H1 (cell line): ENCODE measurements around the gene MAP1B. TPM values are rescaled to one million over a fixed set of nuclear protein-coding genes. Genes with fewer than 3 reads are reported as not detected.

Experiments
- CTCF ChIA-PET: fragments of 300-600 bp; sonication (Branson Sonifier 250); formaldehyde crosslinking; loops from one replicate; lab custom pipeline; 2021; ENCODE audit not compliant: partially characterized antibody; lab: Charles Lee
- POLR2A ChIA-PET: fragments of 300-600 bp; sonication (Branson Sonifier 250); formaldehyde crosslinking; loops from one replicate; lab custom pipeline; 2021; ENCODE audit warnings: inconsistent platforms; ENCODE audit not compliant: partially characterized antibody; lab: Charles Lee
- DNase-seq, 2 experiments: peaks; one replicate each; pipeline versions ENCODE4 v3.0.0 to v3.0.0-alpha.2; 2010 to 2022; ENCODE audit warnings: low spot score in 2 of 2, low read depth in 1 of 2, mixed read lengths in 1 of 2
- FAIRE-seq: peaks from 2 replicates; lab custom pipeline; 2011; peaks lifted over from hg19 to GRCh38; lab: Jason Lieb, UNC
- H2AFZ ChIP-seq: 2 replicates; pipeline ENCODE4 v1.8.1; 2012; ENCODE audit warnings: low read length, inconsistent platforms
- H2AK5ac ChIP-seq: 2 replicates; pipeline ENCODE4 v1.6.1; 2013; ENCODE audit warnings: low read depth, low read length
- H2BK120ac ChIP-seq: replicated peaks from 2 replicates; pipeline ENCODE3; 2013; ENCODE audit warnings: low read depth, low read length, inconsistent platforms
- H2BK12ac ChIP-seq: 2 replicates; pipeline ENCODE4 v1.6.1; 2013; ENCODE audit warnings: low read depth, low read length
- H2BK15ac ChIP-seq: 2 replicates; pipeline ENCODE4 v1.6.1; 2013; ENCODE audit warnings: low read length
- H2BK20ac ChIP-seq: 2 replicates; pipeline ENCODE4 v1.6.1; 2013; ENCODE audit warnings: low read length
- H2BK5ac ChIP-seq: 2 replicates; pipeline ENCODE4 v1.6.1; 2013; ENCODE audit warnings: low read depth, low read length
- H3K14ac ChIP-seq: 2 replicates; pipeline ENCODE4 v1.6.1; 2013; ENCODE audit warnings: inconsistent platforms; ENCODE audit not compliant: insufficient read length
- H3K18ac ChIP-seq: 2 replicates; pipeline ENCODE4 v1.6.1; 2013; ENCODE audit warnings: low read length; ENCODE audit errors: extremely low read depth
- H3K23ac ChIP-seq: 2 replicates; pipeline ENCODE4 v1.6.1; 2013; ENCODE audit warnings: inconsistent platforms; ENCODE audit not compliant: insufficient read length
- H3K23me2 ChIP-seq: 2 replicates; pipeline ENCODE4 v1.6.1; 2013; ENCODE audit warnings: low read depth, low read length
- H3K27ac ChIP-seq: 2 replicates; pipeline ENCODE4 v1.6.1; 2011; ENCODE audit warnings: low read depth, low read length, inconsistent platforms
- H3K27me3 ChIP-seq, 4 experiments: replicated peaks in 1 of 4; 1 replicate in 1 of 4; 2 replicates in 3 of 4; pipeline versions ENCODE4 v1.6.1 to v1.8.1; 2011 to 2013; ENCODE audit warnings: low read length in 3 of 4, mild to moderate bottlenecking in 3 of 4, inconsistent platforms in 2 of 4, mixed read lengths in 2 of 4, moderate library complexity in 1 of 4; ENCODE audit not compliant: control insufficient read depth in 3 of 4, insufficient read depth in 3 of 4; ENCODE audit errors: extremely low read depth in 1 of 4
- H3K36me3 ChIP-seq, 4 experiments: 2 replicates each; pipeline versions ENCODE4 v1.6.1 to v1.8.1; 2011 to 2013; ENCODE audit warnings: mild to moderate bottlenecking in 4 of 4, low read length in 3 of 4, moderate library complexity in 2 of 4, control low read depth in 1 of 4, inconsistent platforms in 1 of 4; ENCODE audit not compliant: insufficient read depth in 4 of 4, control insufficient read depth in 2 of 4
- H3K4ac ChIP-seq: replicated peaks from 2 replicates; pipeline ENCODE3; 2013; ENCODE audit warnings: low read length, low read depth, mixed read lengths, inconsistent platforms; ENCODE audit not compliant: insufficient read length
- H3K4me1 ChIP-seq, 4 experiments: replicated peaks in 1 of 4; 1 replicate in 1 of 4; 2 replicates in 3 of 4; pipeline versions ENCODE4 v1.6.1 to v1.8.1; 2011 to 2013; ENCODE audit warnings: low read length in 3 of 4, inconsistent platforms in 2 of 4, mixed read lengths in 1 of 4; ENCODE audit not compliant: insufficient read depth in 4 of 4, control insufficient read depth in 3 of 4
- H3K4me2 ChIP-seq, 2 experiments: 2 replicates each; pipeline versions ENCODE4 v1.6.1 to v1.8.1; 2011 to 2013; ENCODE audit warnings: low read depth in 2 of 2, low read length in 2 of 2, control low read depth in 1 of 2, inconsistent platforms in 1 of 2, mild to moderate bottlenecking in 1 of 2; ENCODE audit not compliant: insufficient read depth in 1 of 2
- H3K4me3 ChIP-seq, 4 experiments: fragments of 200-600, 300-600 bp in 1 of 4; sonication (generic), shearing (Covaris generic), sonication (Bioruptor Twin) in 1 of 4; 2 replicates each; pipeline versions ENCODE4 v1.5.1 to v1.8.1; 2011 to 2016; ENCODE audit warnings: low read length in 4 of 4, low read depth in 3 of 4, control low read depth in 2 of 4, inconsistent platforms in 2 of 4, mild to moderate bottlenecking in 2 of 4, mixed read lengths in 1 of 4, moderate library complexity in 1 of 4; ENCODE audit not compliant: insufficient read depth in 2 of 4; ENCODE audit errors: extremely low read depth in 1 of 4
- H3K56ac ChIP-seq: replicated peaks from 2 replicates; pipeline ENCODE3; 2013; ENCODE audit warnings: low read depth, mild to moderate bottlenecking, mixed read lengths, low read length, inconsistent platforms; ENCODE audit not compliant: insufficient read length
- H3K79me1 ChIP-seq: 2 replicates; pipeline ENCODE4 v1.6.1; 2013; ENCODE audit warnings: low read depth, low read length, control low read depth
- H3K79me2 ChIP-seq, 2 experiments: 2 replicates each; pipeline versions ENCODE4 v1.6.1 to v1.8.1; 2012 to 2013; ENCODE audit warnings: low read length in 2 of 2, mild to moderate bottlenecking in 2 of 2, inconsistent platforms in 1 of 2; ENCODE audit not compliant: insufficient read depth in 2 of 2, control insufficient read depth in 1 of 2
- H3K9ac ChIP-seq, 4 experiments: replicated peaks in 1 of 4; 1 replicate in 1 of 4; 2 replicates in 3 of 4; pipeline versions ENCODE4 v1.6.1 to v1.8.1; 2011 to 2013; ENCODE audit warnings: low read depth in 3 of 4, low read length in 3 of 4, control low read depth in 2 of 4, mild to moderate bottlenecking in 2 of 4, moderate library complexity in 2 of 4, inconsistent platforms in 1 of 4; ENCODE audit errors: extremely low read depth in 1 of 4
- H3K9me3 ChIP-seq, 2 experiments: 2 replicates each; pipeline versions ENCODE4 v1.6.1 to v1.8.1; 2012 to 2013; ENCODE audit warnings: mild to moderate bottlenecking in 2 of 2, moderate library complexity in 2 of 2, control low read depth in 1 of 2, inconsistent platforms in 1 of 2, low read depth in 1 of 2, low read length in 1 of 2, mixed read lengths in 1 of 2; ENCODE audit not compliant: insufficient read depth in 2 of 2
- H4K20me1 ChIP-seq, 2 experiments: replicated peaks in 1 of 2; 2 replicates each; pipeline versions ENCODE3 to v1.8.1; 2011 to 2013; ENCODE audit warnings: inconsistent platforms in 2 of 2, low read length in 2 of 2, mild to moderate bottlenecking in 1 of 2; ENCODE audit not compliant: insufficient read depth in 2 of 2, control insufficient read depth in 1 of 2
- H4K5ac ChIP-seq: 2 replicates; pipeline ENCODE4 v1.6.1; 2013; ENCODE audit warnings: low read length, low read depth, mixed read lengths, inconsistent platforms; ENCODE audit not compliant: insufficient read length
- H4K8ac ChIP-seq: 2 replicates; pipeline ENCODE4 v1.8.0; 2013; ENCODE audit warnings: mild to moderate bottlenecking, moderate library complexity, low read length, inconsistent platforms; ENCODE audit not compliant: insufficient read depth; ENCODE audit errors: extremely low read depth
- H4K91ac ChIP-seq: replicated peaks from 2 replicates; pipeline ENCODE3; 2013; ENCODE audit warnings: low read length, mixed read lengths, inconsistent platforms; ENCODE audit not compliant: insufficient read length
- CTBP2 ChIP-seq: IDR thresholded peaks from 2 replicates; pipeline ENCODE4 v1.7.0; 2011; ENCODE audit warnings: borderline replicate concordance, mild to moderate bottlenecking, moderate library complexity, mixed read lengths, low read length; ENCODE audit not compliant: insufficient read depth, insufficient read length
- EP300 ChIP-seq, 2 experiments: IDR thresholded peaks; 1 replicate in 1 of 2; 2 replicates in 1 of 2; pipeline ENCODE4 v1.6.1; 2011 to 2012; ENCODE audit warnings: low read depth in 2 of 2, low read length in 2 of 2, mild to moderate bottlenecking in 2 of 2, borderline replicate concordance in 1 of 2, inconsistent platforms in 1 of 2, moderate library complexity in 1 of 2
- KDM5A ChIP-seq: fragments of 200-600 bp; IDR thresholded peaks from 2 replicates; pipeline ENCODE4 v1.7.1; 2012; ENCODE audit warnings: mild to moderate bottlenecking, low read length, inconsistent platforms, mixed read lengths
- RAD21 ChIP-seq, 2 experiments: IDR thresholded peaks in 1 of 2; conservative IDR thresholded peaks in 1 of 2; 2 replicates each; pipeline ENCODE4 v1.6.1; 2011; ENCODE audit warnings: low read depth in 2 of 2, low read length in 2 of 2, improper control_type of control experiment in 1 of 2, inconsistent platforms in 1 of 2, mild to moderate bottlenecking in 1 of 2, moderate library complexity in 1 of 2
- RFX5 ChIP-seq: IDR thresholded peaks from 2 replicates; pipeline ENCODE4 v1.6.1; 2011; ENCODE audit warnings: low read depth, low read length, improper control_type of control experiment, borderline replicate concordance
- RXRA ChIP-seq: IDR thresholded peaks from 2 replicates; pipeline ENCODE4 v1.6.1; 2011; ENCODE audit warnings: low read depth, mild to moderate bottlenecking, low read length, moderate library complexity; ENCODE audit not compliant: insufficient read depth
- SIN3A ChIP-seq, 2 experiments: IDR thresholded peaks in 1 of 2; conservative IDR thresholded peaks in 1 of 2; 2 replicates each; pipeline ENCODE4 v1.6.1; 2011 to 2012; ENCODE audit warnings: low read length in 2 of 2, improper control_type of control experiment in 1 of 2, low read depth in 1 of 2, mild to moderate bottlenecking in 1 of 2
- SIRT6 ChIP-seq: IDR thresholded peaks from one replicate; pipeline ENCODE4 v1.7.1; 2012; ENCODE audit warnings: low read length, inconsistent platforms
- WGBS, 2 experiments: shearing (Covaris generic) in 1 of 2; methylation state at CpG; one replicate each; pipeline versions ENCODE4 v1.1.6 to v1.1.7; 2013 to 2015; ENCODE audit warnings: low lambda C conversion rate in 2 of 2, mixed read lengths in 2 of 2, inconsistent platforms in 1 of 2, low coverage in 1 of 2, missing lambda C conversion rate in 1 of 2; ENCODE audit not compliant: insufficient replicate concordance in 2 of 2, insufficient coverage in 1 of 2, insufficient read length in 1 of 2; ENCODE audit errors: extremely low coverage in 1 of 2, missing lambda C conversion rate in 1 of 2; 5-methylcytosine and 5-hydroxymethylcytosine counted together
- polyA plus RNA-seq, 7 experiments: library from polyadenylated mRNA; depleted of rRNA in 3 of 7; stranded (reverse) in 5 of 7; unstranded in 2 of 7; fragments of >200 nt in 5 of 7; fragments of 200-250 nt in 2 of 7; gene quantifications; 1 replicate in 5 of 7; 2 replicates in 1 of 7; 4 replicates in 1 of 7; pipeline versions ENCODE4 v1.2.1 to v1.2.3, GENCODE V29; 2011 to 2013; ENCODE audit warnings: missing spikeins in 2 of 7, mixed read lengths in 2 of 7
- total RNA-seq: library from RNA; stranded (reverse); fragmentation: NEBNext Ultra II Directional; extraction: Animal tissue kit (Norgen Biotek cat#: 25700); gene quantifications from 2 replicates; pipeline ENCODE4 v1.2.1, GENCODE V29; 2021
- TF ChIP-seq, protein P1 (sequence below): IDR thresholded peaks from 2 replicates; pipeline ENCODE4 v1.6.1; 2012; ENCODE audit warnings: inconsistent platforms
- TF ChIP-seq, protein P2 (sequence below): IDR thresholded peaks from 2 replicates; pipeline ENCODE4 v1.6.1; 2011; ENCODE audit warnings: low read depth, mild to moderate bottlenecking, low read length; ENCODE audit not compliant: insufficient read depth

MAP1B gene
- total and polyA plus RNA-seq, 2 of the 8 experiments (the other 6 are each of a cell fraction or from before 2014, with no cell fraction given): 24.5 to 120 TPM

DNA sequence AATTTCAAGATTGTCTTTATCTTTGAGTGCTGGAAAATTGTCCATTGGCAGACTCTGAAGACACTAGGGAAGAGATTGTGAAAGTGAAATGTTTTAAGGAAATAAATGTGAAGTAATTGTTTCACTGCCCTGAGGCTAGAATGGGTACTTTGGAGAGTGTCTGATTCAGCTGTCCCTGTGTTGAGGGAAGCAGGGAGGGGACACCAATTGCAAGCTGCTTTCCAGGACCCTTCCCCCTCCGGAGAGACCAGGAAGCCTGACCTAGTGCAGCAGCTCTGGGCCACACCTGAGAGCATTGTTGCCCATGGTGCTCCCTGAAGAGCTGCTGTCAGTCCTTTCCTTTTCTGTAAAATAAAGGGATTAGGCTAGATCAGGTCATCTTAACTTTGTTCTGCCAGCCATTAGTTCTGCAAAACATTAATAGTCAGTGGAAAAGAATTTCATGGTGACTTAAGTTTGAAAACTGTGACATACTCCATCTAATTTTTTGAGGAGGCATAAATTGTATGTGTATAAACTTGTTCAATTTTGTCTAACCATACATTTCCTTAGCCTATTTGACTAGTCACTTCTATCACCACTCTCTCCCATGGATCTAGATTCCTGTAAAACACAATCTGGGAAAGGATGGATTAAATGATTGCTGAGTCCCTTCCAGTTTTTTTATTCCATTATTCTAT, 18.8 kb downstream of the MAP1B start:
- DNase-seq: no peak
- WGBS, 2 experiments: 0% methylated on average over 1 of the region's 1 CpG; no CpG with 5 or more reads in 1 of the 2 experiments
- Histone ChIP-seq H3K56ac (no peak overlapping the region), H3K18ac (no peak overlapping the region), H3K79me1 (no peaks in the 10 kb centered on the region; the same call in 1 of the 2 replicates), H3K27ac (no peak overlapping the region), H3K4ac (no peak overlapping the region), H4K5ac (no peak overlapping the region), H3K9me3 (no peaks in the 10 kb centered on the region), H2BK12ac (no peak overlapping the region), H3K4me2 (no peak overlapping the region; a peak in 2 of 4 replicates), H3K79me2 (peaks cover 0 to 26% of the 10 kb centered on the region in 2 experiments; a peak in 3 of 4 replicates), H4K8ac (no peak overlapping the region), H3K4me1 (peaks cover 10 to 22% (median 17%) of the 10 kb centered on the region in 4 experiments; a peak in 6 of 7 replicates), H2BK5ac (no peak overlapping the region), H3K36me3 (peaks cover 0 to 21% (median 0%) of the 10 kb centered on the region in 4 experiments; a peak in 3 of 8 replicates), H2AK5ac (no peak overlapping the region), H3K9ac (no peak overlapping the region), H2BK120ac (no peak overlapping the region), H3K23me2 (no peaks in the 10 kb centered on the region), H4K20me1 (peaks cover 0 to 2% of the 10 kb centered on the region in 2 experiments), H4K91ac (no peak overlapping the region), H3K4me3 (no peak overlapping the region), H3K14ac (no peak overlapping the region), H3K23ac (no peak overlapping the region), H2BK15ac (no peak overlapping the region), H2AFZ (no peak overlapping the region), H2BK20ac (no peak overlapping the region), H3K27me3 (no peaks in the 10 kb centered on the region)
- FAIRE-seq: no peak
- CTCF ChIA-PET: interaction anchor here (0.9 to 1.3 kb wide), 3 partner anchors 24 to 108 kb away, joined by 3 to 4 read pairs (median 3); no protein-coding TSS in a partner anchor
- POLR2A ChIA-PET: interaction anchor here (0.8 to 1.0 kb wide), 2 partner anchors 10 to 11 kb away, joined by 3 read pairs; no protein-coding TSS in a partner anchor
- TF ChIP-seq, protein P1, sequence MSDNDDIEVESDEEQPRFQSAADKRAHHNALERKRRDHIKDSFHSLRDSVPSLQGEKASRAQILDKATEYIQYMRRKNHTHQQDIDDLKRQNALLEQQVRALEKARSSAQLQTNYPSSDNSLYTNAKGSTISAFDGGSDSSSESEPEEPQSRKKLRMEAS: no peak
- no peak for TF ChIP-seq KDM5A
- TF ChIP-seq CTBP2: no peak
- TF ChIP-seq SIN3A (conservative IDR thresholded peaks at IDR 0.05 in 1 of 2, IDR thresholded peaks at IDR 0.05 in 1 of 2; ENCODE audit: low read depth in 1 of 2, low read length in 2 of 2): no peak
- no peak for TF ChIP-seq SIRT6
- TF ChIP-seq RFX5: no peak
- TF ChIP-seq EP300 (IDR thresholded peaks at IDR 0.05; ENCODE audit: borderline replicate concordance in 1 of 2, low read depth in 2 of 2, low read length in 2 of 2): no peak
- TF ChIP-seq, protein P2, sequence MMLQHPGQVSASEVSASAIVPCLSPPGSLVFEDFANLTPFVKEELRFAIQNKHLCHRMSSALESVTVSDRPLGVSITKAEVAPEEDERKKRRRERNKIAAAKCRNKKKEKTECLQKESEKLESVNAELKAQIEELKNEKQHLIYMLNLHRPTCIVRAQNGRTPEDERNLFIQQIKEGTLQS: no peak
- no peak for TF ChIP-seq RAD21 (IDR thresholded peaks at IDR 0.05 in 1 of 2, conservative IDR thresholded peaks at IDR 0.05 in 1 of 2; ENCODE audit: low read depth in 2 of 2, low read length in 2 of 2)
- no peak for TF ChIP-seq RXRA
